WTC11 (cell line): Measurements from ENCODE around the gene DUSP22. TPM values are rescaled to one million over a fixed set of nuclear protein-coding genes. Genes with fewer than 3 reads are reported as not detected.

Source experiments
- ATAC-seq: fragments of 200-7000 bp; cut with Tn5 transposase; 2 replicates; pipeline ENCODE4 v1.10.0; 2021; ENCODE audit warnings: mild to moderate bottlenecking, moderate library complexity
- CTCF ChIA-PET: fragments of 300-600 bp; sonication (Branson Sonifier 250); formaldehyde crosslinking; loops from one replicate; lab custom pipeline; 2021; ENCODE audit warnings: antibody characterized with exemption; lab: Charles Lee
- POLR2A ChIA-PET: fragments of 350-600 bp; sonication (Branson Sonifier 250); formaldehyde crosslinking; loops from one replicate; lab custom pipeline; 2021; ENCODE audit warnings: antibody characterized with exemption; lab: Charles Lee
- DNase-seq: peaks from one replicate; pipeline ENCODE4 v3.0.0; 2021; ENCODE audit warnings: low spot score
- H3K27ac Mint-ChIP-seq: 2 replicates; pipeline ENCODE4 v1.8.0; 2021; ENCODE audit warnings: mixed read lengths
- H3K27me3 Mint-ChIP-seq: 2 replicates; pipeline ENCODE4 v1.8.0; 2021; ENCODE audit warnings: low read depth, mild to moderate bottlenecking, moderate library complexity, mixed read lengths
- H3K36me3 Mint-ChIP-seq: 2 replicates; pipeline ENCODE4 v1.8.0; 2021; ENCODE audit warnings: mixed read lengths
- H3K4me1 Mint-ChIP-seq: 2 replicates; pipeline ENCODE4 v1.8.0; 2022; ENCODE audit warnings: mixed read lengths
- H3K4me3 Mint-ChIP-seq: 2 replicates; pipeline ENCODE4 v1.8.0; 2021; ENCODE audit warnings: mild to moderate bottlenecking, moderate library complexity, mixed read lengths
- H3K9me3 Mint-ChIP-seq: 2 replicates; pipeline ENCODE4 v1.8.0; 2021; ENCODE audit warnings: mixed read lengths
- ARID4B ChIP-seq: sonication (generic); formaldehyde crosslinking; IDR thresholded peaks from 2 replicates; pipeline ENCODE4 v1.8.0; 2023; ENCODE audit warnings: missing genetic modification reagents, mild to moderate bottlenecking, borderline replicate concordance
- CBFB ChIP-seq: sonication (generic); formaldehyde crosslinking; IDR thresholded peaks from 2 replicates; pipeline ENCODE4 v1.8.1; 2022; ENCODE audit warnings: mild to moderate bottlenecking, low read depth, missing genetic modification reagents
- CREB1 ChIP-seq: sonication (generic); formaldehyde crosslinking; IDR thresholded peaks from 2 replicates; pipeline ENCODE4 v1.8.0; 2023; ENCODE audit warnings: mild to moderate bottlenecking, missing genetic modification reagents
- ESRRA ChIP-seq: sonication (generic); formaldehyde crosslinking; IDR thresholded peaks from 2 replicates; pipeline ENCODE4 v1.8.1; 2022; ENCODE audit warnings: mild to moderate bottlenecking, missing genetic modification reagents, borderline replicate concordance
- FOXP1 ChIP-seq: sonication (generic); formaldehyde crosslinking; IDR thresholded peaks from 2 replicates; pipeline ENCODE4 v1.8.0; 2022; ENCODE audit warnings: missing genetic modification reagents, mild to moderate bottlenecking, moderate library complexity, borderline replicate concordance
- FOXP4 ChIP-seq: sonication (generic); formaldehyde crosslinking; IDR thresholded peaks from 2 replicates; pipeline ENCODE4 v1.8.0; 2022; ENCODE audit warnings: mild to moderate bottlenecking, missing genetic modification reagents
- NFATC4 ChIP-seq: fragments of 250-450 bp; sonication (Bioruptor Pico); IDR thresholded peaks from 2 replicates; pipeline ENCODE4 v1.9.0; 2021; ENCODE audit warnings: mild to moderate bottlenecking
- PREB ChIP-seq: sonication (generic); formaldehyde crosslinking; IDR thresholded peaks from 2 replicates; pipeline ENCODE4 v1.8.1; 2022; ENCODE audit warnings: mild to moderate bottlenecking, missing genetic modification reagents, moderate library complexity, borderline replicate concordance
- RELA ChIP-seq: sonication (generic); formaldehyde crosslinking; IDR thresholded peaks from 2 replicates; pipeline ENCODE4 v1.8.1; 2022; ENCODE audit warnings: missing genetic modification reagents, mild to moderate bottlenecking, borderline replicate concordance
- SMAD3 ChIP-seq: sonication (generic); formaldehyde crosslinking; IDR thresholded peaks from 2 replicates; pipeline ENCODE4 v1.8.0; 2022; ENCODE audit warnings: missing genetic modification reagents, mild to moderate bottlenecking, borderline replicate concordance
- SP1 ChIP-seq: sonication (generic); formaldehyde crosslinking; conservative IDR thresholded peaks from 2 replicates; pipeline ENCODE4 v1.8.1; 2022; ENCODE audit warnings: missing genetic modification reagents
- TEAD4 ChIP-seq: sonication (generic); formaldehyde crosslinking; IDR thresholded peaks from 2 replicates; pipeline ENCODE4 v1.8.0; 2022; ENCODE audit warnings: mild to moderate bottlenecking, missing genetic modification reagents
- ZNF121 ChIP-seq: sonication (generic); formaldehyde crosslinking; IDR thresholded peaks from 2 replicates; pipeline ENCODE4 v1.8.0; 2023; ENCODE audit warnings: missing genetic modification reagents
- ZNF317 ChIP-seq: sonication (generic); formaldehyde crosslinking; IDR thresholded peaks from 2 replicates; pipeline ENCODE4 v1.8.1; 2023; ENCODE audit warnings: low read depth, mild to moderate bottlenecking, moderate library complexity, missing genetic modification reagents, borderline replicate concordance
- total RNA-seq: library from RNA; stranded (reverse); gene quantifications from 3 replicates; pipeline ENCODE4 v1.2.3, GENCODE V29; 2021
- TF ChIP-seq, protein P1 (sequence below): sonication (generic); formaldehyde crosslinking; IDR thresholded peaks from 2 replicates; pipeline ENCODE4 v1.8.1; 2023; ENCODE audit warnings: mild to moderate bottlenecking, missing genetic modification reagents, borderline replicate concordance
- TF ChIP-seq, protein P2 (sequence below): fragments of 200-600 bp; IDR thresholded peaks from 2 replicates; pipeline ENCODE4 v1.8.0; 2022; ENCODE audit warnings: antibody characterized with exemption
- TF ChIP-seq, protein P3 (sequence below): fragments of 250-450 bp; sonication (Bioruptor Pico); IDR thresholded peaks from 2 replicates; pipeline ENCODE4 v1.9.0; 2021; ENCODE audit warnings: mild to moderate bottlenecking, borderline replicate concordance

DUSP22 gene
- total RNA-seq, 1 experiment from 2014 or later, result 38.5 TPM

GRCh38 chr6:386688-387266 is 94.5 kb downstream of the DUSP22 start (continued):
- TF ChIP-seq ARID4B (CRISPR knock-in tag) (no peak), SMAD3 (CRISPR knock-in tag) (no peak), PREB (CRISPR knock-in tag) (no peak), CREB1 (CRISPR knock-in tag) (no peak)

GRCh38 chr6:387293-387741 is 95.0 kb downstream of the DUSP22 start:
- CTCF ChIA-PET, result interaction anchor here (0.7 to 1.0 kb wide), 2 partner anchors 22 to 171 kb away, joined by 3 read pairs; no protein-coding TSS in a partner anchor
- no peak for TF ChIP-seq TEAD4 (CRISPR knock-in tag)
- TF ChIP-seq RELA (CRISPR knock-in tag), result no peak
- TF ChIP-seq, protein P1, sequence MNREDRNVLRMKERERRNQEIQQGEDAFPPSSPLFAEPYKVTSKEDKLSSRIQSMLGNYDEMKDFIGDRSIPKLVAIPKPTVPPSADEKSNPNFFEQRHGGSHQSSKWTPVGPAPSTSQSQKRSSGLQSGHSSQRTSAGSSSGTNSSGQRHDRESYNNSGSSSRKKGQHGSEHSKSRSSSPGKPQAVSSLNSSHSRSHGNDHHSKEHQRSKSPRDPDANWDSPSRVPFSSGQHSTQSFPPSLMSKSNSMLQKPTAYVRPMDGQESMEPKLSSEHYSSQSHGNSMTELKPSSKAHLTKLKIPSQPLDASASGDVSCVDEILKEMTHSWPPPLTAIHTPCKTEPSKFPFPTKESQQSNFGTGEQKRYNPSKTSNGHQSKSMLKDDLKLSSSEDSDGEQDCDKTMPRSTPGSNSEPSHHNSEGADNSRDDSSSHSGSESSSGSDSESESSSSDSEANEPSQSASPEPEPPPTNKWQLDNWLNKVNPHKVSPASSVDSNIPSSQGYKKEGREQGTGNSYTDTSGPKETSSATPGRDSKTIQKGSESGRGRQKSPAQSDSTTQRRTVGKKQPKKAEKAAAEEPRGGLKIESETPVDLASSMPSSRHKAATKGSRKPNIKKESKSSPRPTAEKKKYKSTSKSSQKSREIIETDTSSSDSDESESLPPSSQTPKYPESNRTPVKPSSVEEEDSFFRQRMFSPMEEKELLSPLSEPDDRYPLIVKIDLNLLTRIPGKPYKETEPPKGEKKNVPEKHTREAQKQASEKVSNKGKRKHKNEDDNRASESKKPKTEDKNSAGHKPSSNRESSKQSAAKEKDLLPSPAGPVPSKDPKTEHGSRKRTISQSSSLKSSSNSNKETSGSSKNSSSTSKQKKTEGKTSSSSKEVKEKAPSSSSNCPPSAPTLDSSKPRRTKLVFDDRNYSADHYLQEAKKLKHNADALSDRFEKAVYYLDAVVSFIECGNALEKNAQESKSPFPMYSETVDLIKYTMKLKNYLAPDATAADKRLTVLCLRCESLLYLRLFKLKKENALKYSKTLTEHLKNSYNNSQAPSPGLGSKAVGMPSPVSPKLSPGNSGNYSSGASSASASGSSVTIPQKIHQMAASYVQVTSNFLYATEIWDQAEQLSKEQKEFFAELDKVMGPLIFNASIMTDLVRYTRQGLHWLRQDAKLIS (CRISPR knock-in tag), result no peak
- TF ChIP-seq FOXP1 (CRISPR knock-in tag), result no peak
- TF ChIP-seq ZNF317 (CRISPR knock-in tag), result no peak
- TF ChIP-seq, protein P2, sequence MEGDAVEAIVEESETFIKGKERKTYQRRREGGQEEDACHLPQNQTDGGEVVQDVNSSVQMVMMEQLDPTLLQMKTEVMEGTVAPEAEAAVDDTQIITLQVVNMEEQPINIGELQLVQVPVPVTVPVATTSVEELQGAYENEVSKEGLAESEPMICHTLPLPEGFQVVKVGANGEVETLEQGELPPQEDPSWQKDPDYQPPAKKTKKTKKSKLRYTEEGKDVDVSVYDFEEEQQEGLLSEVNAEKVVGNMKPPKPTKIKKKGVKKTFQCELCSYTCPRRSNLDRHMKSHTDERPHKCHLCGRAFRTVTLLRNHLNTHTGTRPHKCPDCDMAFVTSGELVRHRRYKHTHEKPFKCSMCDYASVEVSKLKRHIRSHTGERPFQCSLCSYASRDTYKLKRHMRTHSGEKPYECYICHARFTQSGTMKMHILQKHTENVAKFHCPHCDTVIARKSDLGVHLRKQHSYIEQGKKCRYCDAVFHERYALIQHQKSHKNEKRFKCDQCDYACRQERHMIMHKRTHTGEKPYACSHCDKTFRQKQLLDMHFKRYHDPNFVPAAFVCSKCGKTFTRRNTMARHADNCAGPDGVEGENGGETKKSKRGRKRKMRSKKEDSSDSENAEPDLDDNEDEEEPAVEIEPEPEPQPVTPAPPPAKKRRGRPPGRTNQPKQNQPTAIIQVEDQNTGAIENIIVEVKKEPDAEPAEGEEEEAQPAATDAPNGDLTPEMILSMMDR, result no peak
- no peak for TF ChIP-seq SMAD3 (CRISPR knock-in tag)
- TF ChIP-seq NFATC4 (CRISPR knock-in tag), result no peak
- TF ChIP-seq ZNF121 (CRISPR knock-in tag), result no peak
- TF ChIP-seq SP1 (CRISPR knock-in tag), result no peak
- TF ChIP-seq FOXP4 (CRISPR knock-in tag), result no peak
- TF ChIP-seq ESRRA, result no peak
- TF ChIP-seq CBFB, result no peak
- TF ChIP-seq, protein P3, sequence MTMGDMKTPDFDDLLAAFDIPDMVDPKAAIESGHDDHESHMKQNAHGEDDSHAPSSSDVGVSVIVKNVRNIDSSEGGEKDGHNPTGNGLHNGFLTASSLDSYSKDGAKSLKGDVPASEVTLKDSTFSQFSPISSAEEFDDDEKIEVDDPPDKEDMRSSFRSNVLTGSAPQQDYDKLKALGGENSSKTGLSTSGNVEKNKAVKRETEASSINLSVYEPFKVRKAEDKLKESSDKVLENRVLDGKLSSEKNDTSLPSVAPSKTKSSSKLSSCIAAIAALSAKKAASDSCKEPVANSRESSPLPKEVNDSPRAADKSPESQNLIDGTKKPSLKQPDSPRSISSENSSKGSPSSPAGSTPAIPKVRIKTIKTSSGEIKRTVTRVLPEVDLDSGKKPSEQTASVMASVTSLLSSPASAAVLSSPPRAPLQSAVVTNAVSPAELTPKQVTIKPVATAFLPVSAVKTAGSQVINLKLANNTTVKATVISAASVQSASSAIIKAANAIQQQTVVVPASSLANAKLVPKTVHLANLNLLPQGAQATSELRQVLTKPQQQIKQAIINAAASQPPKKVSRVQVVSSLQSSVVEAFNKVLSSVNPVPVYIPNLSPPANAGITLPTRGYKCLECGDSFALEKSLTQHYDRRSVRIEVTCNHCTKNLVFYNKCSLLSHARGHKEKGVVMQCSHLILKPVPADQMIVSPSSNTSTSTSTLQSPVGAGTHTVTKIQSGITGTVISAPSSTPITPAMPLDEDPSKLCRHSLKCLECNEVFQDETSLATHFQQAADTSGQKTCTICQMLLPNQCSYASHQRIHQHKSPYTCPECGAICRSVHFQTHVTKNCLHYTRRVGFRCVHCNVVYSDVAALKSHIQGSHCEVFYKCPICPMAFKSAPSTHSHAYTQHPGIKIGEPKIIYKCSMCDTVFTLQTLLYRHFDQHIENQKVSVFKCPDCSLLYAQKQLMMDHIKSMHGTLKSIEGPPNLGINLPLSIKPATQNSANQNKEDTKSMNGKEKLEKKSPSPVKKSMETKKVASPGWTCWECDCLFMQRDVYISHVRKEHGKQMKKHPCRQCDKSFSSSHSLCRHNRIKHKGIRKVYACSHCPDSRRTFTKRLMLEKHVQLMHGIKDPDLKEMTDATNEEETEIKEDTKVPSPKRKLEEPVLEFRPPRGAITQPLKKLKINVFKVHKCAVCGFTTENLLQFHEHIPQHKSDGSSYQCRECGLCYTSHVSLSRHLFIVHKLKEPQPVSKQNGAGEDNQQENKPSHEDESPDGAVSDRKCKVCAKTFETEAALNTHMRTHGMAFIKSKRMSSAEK, result no peak

More at GRCh38 chr6:387293-387741, 95.0 kb downstream of the DUSP22 start:
- POLR2A ChIA-PET, result no interaction called here
- H3K36me3 Mint-ChIP-seq, result no peaks in the 10 kb centered on the region
- H3K9me3 Mint-ChIP-seq, result no peaks in the 10 kb centered on the region
- peaks cover 50% of the 10 kb centered on the region for H3K27me3 Mint-ChIP-seq
- no peak overlapping the region for H3K4me3 Mint-ChIP-seq
- DNase-seq (no peak), ATAC-seq (no peak)
- H3K27ac Mint-ChIP-seq, result no peak overlapping the region
- 0 out of 2 replicates have a peak, but pooled peaks cover 2% of the 10 kb centered on the region for H3K4me1 Mint-ChIP-seq
